Neuronal stem cell (in vitro differentiated cells): Measurements from ENCODE around the gene RPS21.

Experiments used
- DNase-seq: peaks from one replicate; pipeline ENCODE4 v3.0.0-alpha.2; 2013; ENCODE audit warnings: low spot score
- H2AFZ ChIP-seq: one replicate; pipeline ENCODE4 v1.6.1; 2013; ENCODE audit warnings: mild to moderate bottlenecking, low read length, inconsistent platforms
- H2AK5ac ChIP-seq: 2 replicates; pipeline ENCODE4 v1.6.1; 2013; ENCODE audit warnings: low read depth, mild to moderate bottlenecking, inconsistent platforms, low read length, moderate library complexity, mixed read lengths
- H2BK120ac ChIP-seq: 2 replicates; pipeline ENCODE4 v1.6.1; 2013; ENCODE audit warnings: low read depth, mild to moderate bottlenecking, inconsistent platforms, low read length, moderate library complexity, mixed read lengths
- H2BK12ac ChIP-seq: one replicate; pipeline ENCODE4 v1.6.1; 2013; ENCODE audit warnings: low read length, inconsistent platforms
- H2BK15ac ChIP-seq: 2 replicates; pipeline ENCODE4 v1.6.1; 2013; ENCODE audit warnings: mild to moderate bottlenecking, low read length, inconsistent platforms, mixed read lengths
- H2BK5ac ChIP-seq: one replicate; pipeline ENCODE4 v1.6.1; 2013; ENCODE audit warnings: inconsistent platforms, mild to moderate bottlenecking, low read length, moderate library complexity
- H3K14ac ChIP-seq: one replicate; pipeline ENCODE4 v1.6.1; 2013; ENCODE audit warnings: low read length, inconsistent platforms
- H3K18ac ChIP-seq: 2 replicates; pipeline ENCODE4 v1.6.1; 2013; ENCODE audit warnings: low read length, inconsistent platforms
- H3K23ac ChIP-seq: 2 replicates; pipeline ENCODE4 v1.6.1; 2013; ENCODE audit warnings: low read depth, mild to moderate bottlenecking, mixed read lengths, low read length, inconsistent platforms; ENCODE audit not compliant: poor library complexity
- H3K27ac ChIP-seq: replicated peaks from 3 replicates; pipeline ENCODE4 v1.5.1; 2013; ENCODE audit warnings: low read length, inconsistent platforms
- H3K27me3 ChIP-seq, 3 experiments: 2 replicates each; pipeline ENCODE4 v1.6.1; 2013; ENCODE audit warnings: low read length in 3 of 3, mild to moderate bottlenecking in 2 of 3, inconsistent platforms in 1 of 3, low read depth in 1 of 3, mixed read lengths in 1 of 3, moderate library complexity in 1 of 3; ENCODE audit not compliant: control insufficient read depth in 3 of 3, insufficient read depth in 3 of 3
- H3K36me3 ChIP-seq, 2 donors: replicated peaks in 1 of 2; 2 replicates each; pipeline ENCODE4 v1.6.1; 2013; ENCODE audit warnings: low read length in 2 of 2; ENCODE audit not compliant: control insufficient read depth in 2 of 2, insufficient read depth in 2 of 2
- H3K4ac ChIP-seq: 2 replicates; pipeline ENCODE4 v1.6.1; 2013; ENCODE audit warnings: inconsistent platforms, mild to moderate bottlenecking, low read length, moderate library complexity
- H3K4me1 ChIP-seq, 2 donors: 1 replicate in 1 of 2; 2 replicates in 1 of 2; pipeline ENCODE4 v1.6.1; 2013; ENCODE audit warnings: low read length in 2 of 2, low read depth in 1 of 2; ENCODE audit not compliant: control insufficient read depth in 2 of 2, insufficient read depth in 1 of 2
- H3K4me2 ChIP-seq: one replicate; pipeline ENCODE4 v1.6.1; 2013; ENCODE audit warnings: mild to moderate bottlenecking, low read length, inconsistent platforms; ENCODE audit not compliant: insufficient read depth, poor library complexity, severe bottlenecking
- H3K4me3 ChIP-seq, 2 donors: 2 replicates each; pipeline ENCODE4 v1.5.1; 2013; ENCODE audit warnings: low read length in 2 of 2, mild to moderate bottlenecking in 2 of 2, inconsistent platforms in 1 of 2, moderate library complexity in 1 of 2
- H3K79me1 ChIP-seq: one replicate; pipeline ENCODE4 v1.6.1; 2013; ENCODE audit warnings: low read depth, mild to moderate bottlenecking, inconsistent platforms, low read length, moderate library complexity
- H3K9ac ChIP-seq: one replicate; pipeline ENCODE4 v1.6.1; 2013; ENCODE audit warnings: mild to moderate bottlenecking, low read depth, low read length, inconsistent platforms; ENCODE audit not compliant: poor library complexity
- H3K9me3 ChIP-seq, 2 donors: replicated peaks in 1 of 2; 2 replicates each; pipeline versions ENCODE3 to v1.6.1; 2013; ENCODE audit warnings: low read length in 2 of 2, mild to moderate bottlenecking in 2 of 2, inconsistent platforms in 1 of 2, low read depth in 1 of 2, mixed read lengths in 1 of 2, moderate library complexity in 1 of 2; ENCODE audit not compliant: control insufficient read depth in 2 of 2, insufficient read depth in 1 of 2
- H4K8ac ChIP-seq: one replicate; pipeline ENCODE4 v1.6.1; 2013; ENCODE audit warnings: low read depth, mild to moderate bottlenecking, inconsistent platforms, low read length, moderate library complexity
- H4K91ac ChIP-seq: one replicate; pipeline ENCODE4 v1.6.1; 2013; ENCODE audit warnings: low read length, low read depth, mild to moderate bottlenecking, inconsistent platforms; ENCODE audit not compliant: poor library complexity
- WGBS, 2 donors: extraction: QIAGEN DNeasy Blood & Tissue Kit; methylation state at CpG; one replicate each; pipeline ENCODE4 v1.1.7; 2013; ENCODE audit warnings: missing lambda C conversion rate in 2 of 2, mixed read lengths in 1 of 2; ENCODE audit not compliant: insufficient read length in 2 of 2, insufficient replicate concordance in 1 of 2; ENCODE audit errors: extremely low coverage in 2 of 2; 5-methylcytosine and 5-hydroxymethylcytosine counted together

The RPS21 gene

GRCh38 chr20:62354031-62354808, 32.7 kb upstream of the RPS21 start:
- H3K9me3 ChIP-seq, result peaks cover 2 to 5% of the 10 kb centered on the region in 2 donors
- peaks cover 25 to 26% of the 10 kb centered on the region in 2 donors for H3K36me3 ChIP-seq
- no peak overlapping the region for H3K4me3 ChIP-seq
- H3K79me1 ChIP-seq, result peaks cover 38% of the 10 kb centered on the region
- peaks cover 23 to 28% of the 10 kb centered on the region in 2 donors for H3K4me1 ChIP-seq
- H2BK15ac ChIP-seq, result no peak overlapping the region
- H3K14ac ChIP-seq, result peak overlapping the region; percentile 98
- peak overlapping the region; percentile 18 for H3K4me2 ChIP-seq
- no peak overlapping the region for H3K27ac ChIP-seq
- H3K23ac ChIP-seq, result peak overlapping the region; percentile 55
- H3K18ac ChIP-seq, result peak overlapping the region; percentile 76
- peak overlapping the region; percentile 66 for H2BK5ac ChIP-seq
- H2AK5ac ChIP-seq, result peak overlapping the region; percentile 81
- no peak overlapping the region for H2AFZ ChIP-seq
- H3K27me3 ChIP-seq, result no peaks in the 10 kb centered on the region
- no peak for DNase-seq
- H2BK120ac ChIP-seq, result peak overlapping the region; percentile 61
- no CpG with 5 or more reads among the region's 14 CpGs for WGBS, 2 donors
- H2BK12ac ChIP-seq, result peak overlapping the region; percentile 94
- H4K8ac ChIP-seq, result peak overlapping the region; percentile 72
- no peak overlapping the region for H3K4ac ChIP-seq
- peak overlapping the region; percentile 16 for H3K9ac ChIP-seq
- no peak overlapping the region for H4K91ac ChIP-seq

GRCh38 chr20:62354811-62355341, 32.0 kb upstream of the RPS21 start:
- H3K18ac ChIP-seq, result peak overlapping the region; percentile 83
- no peak overlapping the region for H2AFZ ChIP-seq
- peaks cover 40% of the 10 kb centered on the region for H3K79me1 ChIP-seq
- peak overlapping the region; percentile 81 for H2AK5ac ChIP-seq
- H3K4me2 ChIP-seq, result no peak overlapping the region
- no peak overlapping the region for H4K8ac ChIP-seq
- no peak overlapping the region for H3K4me3 ChIP-seq
- peaks cover 23% of the 10 kb centered on the region in 2 donors for H3K36me3 ChIP-seq
- H3K27ac ChIP-seq, result no peak overlapping the region
- H2BK120ac ChIP-seq, result peak overlapping the region; percentile 61
- no peak overlapping the region for H3K4ac ChIP-seq
- peak overlapping the region; percentile 8 for H2BK12ac ChIP-seq
- H2BK15ac ChIP-seq, result peak overlapping the region; percentile 4
- H3K9me3 ChIP-seq, result peaks cover 0 to 2% of the 10 kb centered on the region in 2 donors
- WGBS, 2 donors, result no CpG with 5 or more reads among the region's 16 CpGs
- H4K91ac ChIP-seq, result no peak overlapping the region
- peak overlapping the region; percentile 16 for H3K9ac ChIP-seq
- no peak overlapping the region for H3K23ac ChIP-seq
- no peaks in the 10 kb centered on the region for H3K27me3 ChIP-seq
- peak overlapping the region; percentile 44 for H3K14ac ChIP-seq
- peak overlapping the region; percentile 66 for H2BK5ac ChIP-seq
- peaks cover 24 to 31% of the 10 kb centered on the region in 2 donors for H3K4me1 ChIP-seq
- DNase-seq, result no peak

- no CpG with 5 or more reads among the region's 11 CpGs for WGBS, 2 donors
- Histone ChIP-seq H2BK12ac (no peak overlapping the region), H3K36me3 (peaks cover 17 to 18% of the 10 kb centered on the region in 2 donors), H3K79me1 (peaks cover 40% of the 10 kb centered on the region), H2BK15ac (peak overlapping the region; percentile 4), H2BK120ac (no peak overlapping the region), H4K91ac (no peak overlapping the region), H3K9ac (no peak overlapping the region), H3K14ac (no peak overlapping the region), H3K4ac (no peak overlapping the region), H4K8ac (no peak overlapping the region), H2BK5ac (peak overlapping the region; percentile 56), H3K27me3 (no peaks in the 10 kb centered on the region), H3K4me2 (no peak overlapping the region), H3K4me3 (no peak overlapping the region), H3K27ac (peak overlapping the region; percentile 10), H2AFZ (no peak overlapping the region), H3K23ac (peak overlapping the region; percentile 10), H2AK5ac (peak overlapping the region; percentile 78), H3K4me1 (peaks cover 24 to 31% of the 10 kb centered on the region in 2 donors), H3K9me3 (no peaks in the 10 kb centered on the region), H3K18ac (peak overlapping the region; percentile 83)
- DNase-seq, result no peak
Observed at GRCh38 chr20:62355516-62355877, 31.4 kb upstream of the RPS21 start.

- H3K4ac ChIP-seq, result no peak overlapping the region
- peaks cover 13 to 15% of the 10 kb centered on the region in 2 donors for H3K36me3 ChIP-seq
- peaks cover 40% of the 10 kb centered on the region for H3K79me1 ChIP-seq
- no peak overlapping the region for H2BK12ac ChIP-seq
- H2BK5ac ChIP-seq, result peak overlapping the region; percentile 87
- H4K8ac ChIP-seq, result no peak overlapping the region
- peaks cover 27 to 35% of the 10 kb centered on the region in 2 donors for H3K4me1 ChIP-seq
- peak overlapping the region; percentile 80 for H3K18ac ChIP-seq
- H2AFZ ChIP-seq, result no peak overlapping the region
- no peak overlapping the region for H2BK15ac ChIP-seq
- H3K14ac ChIP-seq, result peak overlapping the region; percentile 75
- H4K91ac ChIP-seq, result no peak overlapping the region
- H2AK5ac ChIP-seq, result peak overlapping the region; percentile 84
- no peak overlapping the region for H3K23ac ChIP-seq
- peak overlapping the region; percentile 10 for H3K27ac ChIP-seq
- H3K4me2 ChIP-seq, result no peak overlapping the region
- WGBS, 2 donors, result no CpG with 5 or more reads among the region's 29 CpGs
- H3K9me3 ChIP-seq, result no peaks in the 10 kb centered on the region
- no peak overlapping the region for H3K4me3 ChIP-seq
- no peaks in the 10 kb centered on the region for H3K27me3 ChIP-seq
- H2BK120ac ChIP-seq, result no peak overlapping the region
- peak overlapping the region; percentile 78 for H3K9ac ChIP-seq
- DNase-seq, result no peak
Observed at GRCh38 chr20:62355878-62356588, 30.9 kb upstream of the RPS21 start.
